GM19455 (cell line): ENCODE measurements around the gene SLC25A39.

Experiments
- ATAC-seq: cut with Tn5 transposase; IDR thresholded peaks from one replicate; pipeline ENCODE4 v1.9.1; 2021; ENCODE audit not compliant: unreplicated experiment

SLC25A39 gene

DNA sequence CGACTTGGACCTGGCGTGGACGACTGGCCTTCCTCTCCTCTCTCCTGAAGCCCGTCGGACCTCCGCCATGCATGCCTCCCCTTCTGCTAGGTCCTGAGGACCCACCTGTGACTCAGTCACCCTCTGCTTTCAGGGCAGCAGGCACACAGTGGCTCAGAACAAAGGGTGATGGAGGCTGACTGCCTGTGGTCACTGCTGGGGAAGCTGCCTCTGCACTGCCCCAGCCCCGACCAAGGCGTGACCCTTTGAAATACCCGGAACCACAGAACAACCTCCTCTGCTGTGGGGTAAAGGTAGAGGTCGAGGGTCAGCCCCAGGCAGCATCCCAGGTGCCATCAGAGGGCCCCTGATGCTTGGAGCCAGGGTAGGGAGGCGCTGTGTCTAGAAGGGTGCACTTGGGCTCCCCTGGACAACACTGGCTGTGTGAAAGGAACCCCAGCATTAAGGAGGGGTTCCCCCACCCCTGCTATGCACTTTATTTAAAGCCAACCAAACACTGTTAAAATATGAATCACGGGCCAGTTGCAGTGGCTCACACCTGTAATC, 44.2 kb downstream of the SLC25A39 start:
- ATAC-seq = no peak

DNA sequence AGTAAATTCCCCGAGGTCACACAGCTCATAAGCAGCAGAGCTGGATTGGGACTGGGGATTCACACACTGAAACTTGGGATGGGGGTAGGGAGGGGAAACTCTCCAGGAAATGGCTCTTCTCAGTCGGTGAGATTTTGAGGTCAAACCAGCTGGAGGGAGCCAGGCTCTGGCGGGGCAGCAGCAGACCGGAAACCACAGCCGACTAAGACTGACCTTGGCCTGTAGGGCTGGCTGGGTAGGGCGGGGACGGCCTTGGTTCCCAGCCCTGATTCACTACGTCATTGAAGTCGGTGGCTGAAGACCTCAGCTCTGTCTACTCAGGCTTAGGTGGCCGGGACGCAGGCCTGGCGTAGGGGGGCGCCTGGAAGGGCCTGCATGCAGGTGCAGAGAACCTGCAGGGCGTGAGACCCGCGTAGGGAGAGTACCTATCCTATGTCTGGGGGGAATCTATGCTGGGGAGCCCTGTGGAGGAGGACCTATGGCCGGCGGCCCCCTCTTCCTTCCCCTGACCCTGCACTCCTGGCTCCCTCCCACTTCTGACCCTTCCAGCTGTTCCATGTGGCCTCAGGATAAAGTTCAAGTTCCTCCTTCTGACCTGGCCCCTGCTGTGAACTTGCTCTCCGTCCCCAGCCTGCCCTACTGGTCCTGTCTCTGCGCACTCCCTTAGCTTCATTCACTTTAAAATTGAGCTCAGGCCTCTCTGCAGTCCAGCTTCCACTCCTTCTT, 44.8 kb downstream of the SLC25A39 start:
- ATAC-seq = no peak

DNA sequence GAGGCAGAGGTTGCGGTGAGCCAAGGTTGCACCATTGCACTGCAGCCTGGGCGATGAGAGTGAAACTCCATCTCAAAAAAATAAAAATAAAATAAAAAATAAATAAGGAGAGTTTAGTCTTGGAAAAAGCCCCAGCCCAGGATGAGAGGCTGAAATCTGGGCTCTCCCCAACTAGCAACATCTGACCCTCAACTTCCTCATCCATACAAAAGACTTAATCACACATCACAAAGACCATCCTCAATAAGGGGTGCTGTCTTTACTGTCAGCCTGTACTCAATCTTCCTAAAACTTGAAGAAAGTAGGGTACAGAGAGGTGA, 45.3 kb downstream of the SLC25A39 start:
- no peak for ATAC-seq

DNA sequence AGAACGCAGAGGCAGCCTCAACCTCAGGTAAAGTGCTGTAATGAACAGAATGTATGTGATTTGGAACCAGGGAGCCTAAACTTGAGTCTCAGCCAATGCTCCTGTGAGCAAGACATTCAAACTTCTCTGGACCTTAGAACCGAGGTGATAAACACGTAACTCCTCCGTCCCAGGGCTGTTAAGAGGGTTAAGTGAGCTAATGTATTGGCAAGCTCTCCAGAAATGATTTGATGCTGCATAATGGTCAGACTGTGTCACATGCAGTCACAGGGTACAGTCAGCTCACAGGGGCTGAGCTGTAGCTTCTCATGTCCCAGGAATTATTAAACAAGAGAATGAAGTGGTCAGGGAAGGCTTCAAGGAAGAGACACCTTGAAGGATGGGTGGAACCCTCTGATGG, 46.6 kb downstream of the SLC25A39 start:
- no peak for ATAC-seq

DNA sequence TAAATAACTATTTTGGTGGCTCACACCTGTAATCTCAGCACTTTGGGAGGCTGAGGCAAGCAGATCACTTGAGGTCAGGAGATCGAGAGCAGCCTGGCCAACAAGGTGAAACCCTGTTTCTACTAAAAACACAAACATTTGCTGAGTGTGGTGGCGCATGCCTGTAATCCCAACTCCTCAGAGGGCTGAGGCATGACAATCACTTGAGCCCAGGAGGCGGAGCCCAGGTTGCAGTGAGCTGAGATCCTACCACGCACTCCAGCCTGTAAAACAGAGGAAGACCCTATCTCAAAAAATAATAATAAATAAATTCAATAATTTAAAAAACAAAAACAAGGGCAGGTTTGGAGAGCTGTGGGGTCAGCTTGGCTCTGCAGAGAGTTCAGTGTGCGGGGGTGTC, 51.0 kb downstream of the SLC25A39 start:
- ATAC-seq = no peak

DNA sequence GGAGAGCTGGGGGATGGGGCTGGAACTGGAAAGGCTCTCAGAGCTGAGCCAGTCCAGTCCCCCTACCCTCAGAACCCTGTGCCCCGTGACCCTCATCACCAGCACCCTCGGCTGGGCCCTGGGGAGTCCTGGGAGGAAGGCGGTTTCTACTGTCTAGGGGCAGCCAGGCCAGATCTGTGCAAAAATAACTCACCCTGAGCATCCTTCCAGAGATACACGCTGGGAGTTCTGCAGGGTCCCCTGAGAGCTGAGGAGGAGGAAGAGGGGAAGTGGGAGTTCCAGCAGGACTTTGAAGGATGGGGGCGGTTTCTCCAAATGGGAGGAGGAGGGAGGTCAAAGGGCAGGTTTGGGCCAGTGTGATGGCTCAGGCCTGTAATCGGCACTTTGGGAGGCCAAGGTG, 51.7 kb downstream of the SLC25A39 start:
- ATAC-seq = no peak

DNA sequence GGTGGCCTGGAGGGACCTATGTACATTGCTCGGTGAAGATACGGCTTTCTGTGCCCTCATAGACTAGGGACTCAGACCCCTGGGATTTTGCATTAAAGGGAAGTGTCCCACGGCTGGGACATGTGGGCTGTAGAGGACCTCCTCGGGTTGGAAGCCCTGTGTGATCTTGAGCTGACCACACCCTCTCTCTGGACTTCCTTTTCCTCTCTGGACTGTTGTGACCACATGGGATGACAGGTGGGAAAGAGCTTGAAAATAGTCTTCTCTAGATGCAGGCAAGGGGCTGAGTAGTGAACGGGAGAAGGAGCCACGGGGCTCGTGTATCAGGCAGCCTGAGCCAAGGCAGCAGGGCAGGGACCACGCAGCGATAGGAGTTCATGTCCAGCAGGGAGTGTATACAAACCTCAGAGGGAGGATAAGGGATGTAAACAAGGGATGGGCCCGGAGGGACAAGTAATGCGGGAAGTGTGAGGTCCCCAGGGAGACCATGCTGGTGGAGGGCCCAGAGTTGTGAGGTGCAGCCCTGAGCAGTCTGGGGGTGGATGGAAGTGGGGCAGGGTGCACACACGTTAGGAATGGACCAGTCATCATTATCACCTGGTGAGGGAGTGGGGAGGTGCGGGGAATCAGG, 52.2 kb downstream of the SLC25A39 start:
- ATAC-seq = no peak
